MM.1S (cell line): Measurements from ENCODE around the gene TP73.

Experiments
- DNase-seq: peaks from one replicate; pipeline ENCODE4 v3.0.0-alpha.2; 2015
- H2AFZ ChIP-seq: fragments of 300-600 bp; sonication (generic); 2 replicates; pipeline ENCODE4 v1.6.0; 2016; ENCODE audit warnings: antibody characterized with exemption, low read length
- H3F3A ChIP-seq: fragments of 300-600 bp; sonication (generic); 2 replicates; pipeline ENCODE4 v1.6.1; 2016; ENCODE audit warnings: mild to moderate bottlenecking, antibody characterized with exemption, low read length, moderate library complexity, mixed read lengths; ENCODE audit not compliant: insufficient read depth
- H3K27ac ChIP-seq: fragments of 300-600 bp; sonication (generic); 2 replicates; pipeline ENCODE4 v1.5.1; 2016; ENCODE audit warnings: mild to moderate bottlenecking, low read length
- H3K27me3 ChIP-seq: fragments of 300-600 bp; sonication (generic); replicated peaks from 2 replicates; pipeline ENCODE4 v1.6.0; 2016; ENCODE audit warnings: low read length; ENCODE audit not compliant: insufficient read depth
- H3K36me3 ChIP-seq: fragments of 300-600 bp; sonication (generic); replicated peaks from 2 replicates; pipeline ENCODE4 v1.6.1; 2016; ENCODE audit warnings: mild to moderate bottlenecking, low read length, mixed read lengths; ENCODE audit not compliant: insufficient read depth
- H3K4me1 ChIP-seq: fragments of 300-600 bp; sonication (generic); 2 replicates; pipeline ENCODE4 v1.6.1; 2016; ENCODE audit warnings: low read length, mixed read lengths
- H3K4me2 ChIP-seq: fragments of 300-600 bp; sonication (generic); 2 replicates; pipeline ENCODE4 v1.6.0; 2016; ENCODE audit warnings: low read depth, low read length
- H3K4me3 ChIP-seq: fragments of 300-600 bp; sonication (generic); 2 replicates; pipeline ENCODE4 v1.5.1; 2016; ENCODE audit warnings: low read length, mixed read lengths
- H3K79me2 ChIP-seq: fragments of 300-600 bp; sonication (generic); 2 replicates; pipeline ENCODE4 v1.6.1; 2016; ENCODE audit warnings: mixed run types, low read length, mixed read lengths
- H3K9ac ChIP-seq: fragments of 300-600 bp; sonication (generic); 2 replicates; pipeline ENCODE4 v1.6.1; 2016; ENCODE audit warnings: low read length, mixed read lengths
- H3K9me2 ChIP-seq: fragments of 300-600 bp; sonication (generic); replicated peaks from 2 replicates; pipeline ENCODE4 v1.6.1; 2016; ENCODE audit warnings: mild to moderate bottlenecking, low read length, mixed read lengths; ENCODE audit not compliant: insufficient read depth
- H3K9me3 ChIP-seq: fragments of 300-600 bp; sonication (generic); replicated peaks from 2 replicates; pipeline ENCODE4 v1.6.1; 2016; ENCODE audit warnings: mild to moderate bottlenecking, low read length, mixed read lengths; ENCODE audit not compliant: insufficient read depth
- H4K20me1 ChIP-seq: fragments of 300-600 bp; sonication (generic); 2 replicates; pipeline ENCODE4 v1.6.1; 2016; ENCODE audit warnings: mild to moderate bottlenecking, low read length, moderate library complexity, mixed read lengths; ENCODE audit not compliant: insufficient read depth
- EZH2 ChIP-seq: fragments of 300-600 bp; sonication (generic); optimal IDR thresholded peaks from 2 replicates; pipeline ENCODE3; 2017; ENCODE audit warnings: low read depth, mild to moderate bottlenecking, antibody characterized with exemption, low read length, mixed read lengths
- EZH2phosphoT487 ChIP-seq: fragments of 300-600 bp; sonication (generic); IDR thresholded peaks from 2 replicates; pipeline ENCODE4 v1.6.1; 2018; ENCODE audit warnings: antibody characterized with exemption, low read length
- TF ChIP-seq, protein P1 (sequence below): fragments of 300-600 bp; sonication (generic); IDR thresholded peaks from 2 replicates; pipeline ENCODE4 v1.5.1; 2016; ENCODE audit warnings: antibody characterized with exemption, low read length, mixed read lengths

Gene TP73

DNA sequence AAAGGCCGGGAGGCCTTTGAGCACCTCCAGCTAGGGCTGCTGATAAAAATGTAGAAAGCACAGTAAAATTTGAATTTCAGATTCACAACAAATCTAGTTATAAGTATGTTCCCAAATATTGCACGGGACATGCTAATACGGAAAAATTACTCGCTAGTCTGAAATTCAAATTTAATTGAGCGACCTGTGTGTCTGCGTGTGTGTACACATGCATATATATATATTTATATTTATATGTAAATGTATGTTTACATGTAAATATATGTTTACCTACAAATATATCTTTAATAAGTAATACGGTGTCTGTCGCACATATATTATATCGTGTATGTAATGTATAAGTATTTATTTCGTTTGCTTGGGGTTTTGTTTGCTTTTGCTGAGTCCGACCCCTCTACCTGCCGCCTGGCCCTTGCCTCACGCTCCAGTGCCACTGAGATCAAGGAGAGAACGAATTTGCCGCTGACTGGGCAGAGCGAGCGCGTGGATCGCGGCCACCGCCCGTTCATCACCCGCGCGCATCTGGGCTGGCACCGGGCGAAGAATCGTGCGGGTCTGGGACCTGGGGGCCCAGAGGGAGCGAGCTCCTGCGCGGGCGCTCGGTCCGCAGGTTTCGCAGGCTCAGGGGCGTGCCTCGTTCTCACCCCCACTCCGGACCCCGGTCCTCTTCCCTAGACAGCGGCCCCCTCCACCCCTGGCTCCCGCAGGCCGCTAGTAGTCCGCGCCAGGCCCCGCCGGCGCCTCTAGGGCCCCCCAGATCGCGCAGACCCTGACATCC, 1.9 kb upstream of the TP73 start:
- Histone ChIP-seq H3K9me3 (no peaks in the 10 kb centered on the region), H3K27me3 (no peaks in the 10 kb centered on the region), H3K27ac (no peak overlapping the region), H3K4me3 (no peak overlapping the region), H3K79me2 (peaks cover 41% of the 10 kb centered on the region), H3K4me2 (no peak overlapping the region; the same call in 1 of the 2 replicates), H4K20me1 (no peaks in the 10 kb centered on the region; the same call in 1 of the 2 replicates), H3K36me3 (no peaks in the 10 kb centered on the region), H3K9me2 (no peaks in the 10 kb centered on the region), H2AFZ (no peak overlapping the region), H3F3A (no peaks in the 10 kb centered on the region; the same call in 1 of the 2 replicates), H3K4me1 (peaks cover 15% of the 10 kb centered on the region), H3K9ac (no peak overlapping the region)
- TF ChIP-seq, protein P1, sequence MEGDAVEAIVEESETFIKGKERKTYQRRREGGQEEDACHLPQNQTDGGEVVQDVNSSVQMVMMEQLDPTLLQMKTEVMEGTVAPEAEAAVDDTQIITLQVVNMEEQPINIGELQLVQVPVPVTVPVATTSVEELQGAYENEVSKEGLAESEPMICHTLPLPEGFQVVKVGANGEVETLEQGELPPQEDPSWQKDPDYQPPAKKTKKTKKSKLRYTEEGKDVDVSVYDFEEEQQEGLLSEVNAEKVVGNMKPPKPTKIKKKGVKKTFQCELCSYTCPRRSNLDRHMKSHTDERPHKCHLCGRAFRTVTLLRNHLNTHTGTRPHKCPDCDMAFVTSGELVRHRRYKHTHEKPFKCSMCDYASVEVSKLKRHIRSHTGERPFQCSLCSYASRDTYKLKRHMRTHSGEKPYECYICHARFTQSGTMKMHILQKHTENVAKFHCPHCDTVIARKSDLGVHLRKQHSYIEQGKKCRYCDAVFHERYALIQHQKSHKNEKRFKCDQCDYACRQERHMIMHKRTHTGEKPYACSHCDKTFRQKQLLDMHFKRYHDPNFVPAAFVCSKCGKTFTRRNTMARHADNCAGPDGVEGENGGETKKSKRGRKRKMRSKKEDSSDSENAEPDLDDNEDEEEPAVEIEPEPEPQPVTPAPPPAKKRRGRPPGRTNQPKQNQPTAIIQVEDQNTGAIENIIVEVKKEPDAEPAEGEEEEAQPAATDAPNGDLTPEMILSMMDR, result no peak
- no peak for TF ChIP-seq EZH2phosphoT487
- TF ChIP-seq EZH2, result no peak
- no peak for DNase-seq

DNA sequence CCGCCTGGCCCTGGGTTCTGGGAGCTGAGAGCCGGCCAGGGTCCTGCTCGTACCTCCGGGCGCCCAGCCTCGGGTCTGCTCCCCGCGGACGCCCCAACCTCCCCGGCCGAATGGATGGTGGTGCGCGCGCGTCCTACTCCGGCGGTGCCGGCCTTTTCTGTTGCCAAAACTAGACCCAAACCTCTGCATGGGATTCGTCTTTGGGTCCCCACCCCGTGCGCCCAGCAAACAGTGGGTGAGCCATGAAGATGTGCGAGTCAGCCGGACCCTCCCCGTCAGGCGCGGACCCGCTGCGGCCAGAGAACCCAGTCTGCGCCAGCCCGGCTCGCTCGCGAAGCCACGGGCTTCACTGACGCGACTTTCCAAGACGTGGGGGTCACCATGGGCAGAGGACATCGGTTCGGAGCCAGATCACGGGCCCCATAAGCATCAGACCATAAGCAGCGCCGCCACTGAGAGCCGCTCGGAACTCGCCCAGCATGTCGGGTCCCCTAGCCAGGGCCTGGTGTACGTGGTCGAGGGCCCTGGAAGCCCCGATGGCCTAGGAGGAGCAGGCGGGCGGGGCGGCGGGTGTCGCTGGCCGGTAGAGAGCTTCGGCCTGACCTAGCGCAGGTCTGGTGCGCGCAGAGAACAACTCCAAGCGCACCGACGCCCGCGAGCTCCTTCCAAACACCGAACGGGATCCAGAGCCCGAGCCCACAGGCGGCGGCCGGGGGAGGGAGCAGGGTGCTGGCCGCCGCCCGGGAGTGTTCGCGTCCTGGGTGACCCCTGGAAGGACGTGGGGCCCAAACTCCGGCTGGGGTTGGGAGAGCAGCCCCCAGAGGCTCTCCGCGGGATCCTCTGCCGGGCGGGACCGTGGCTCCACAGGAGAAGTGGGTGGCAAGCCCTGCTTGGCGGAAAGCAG, 1.0 kb upstream of the TP73 start:
- H4K20me1 ChIP-seq, result no peaks in the 10 kb centered on the region; the same call in 1 of the 2 replicates
- no peak overlapping the region for H3K27ac ChIP-seq
- peaks cover 15% of the 10 kb centered on the region for H3K4me1 ChIP-seq
- H3K4me2 ChIP-seq, result peak overlapping the region; percentile 61
- no peak for DNase-seq
- peak overlapping the region; percentile 40; the same call in 1 of the 2 replicates for H3K9ac ChIP-seq
- no peaks in the 10 kb centered on the region for H3K9me2 ChIP-seq
- H3K9me3 ChIP-seq, result no peaks in the 10 kb centered on the region
- H3F3A ChIP-seq, result no peaks in the 10 kb centered on the region
- no peaks in the 10 kb centered on the region for H3K27me3 ChIP-seq
- H2AFZ ChIP-seq, result peak overlapping the region; percentile 63
- TF ChIP-seq, protein P1, result no peak
- H3K36me3 ChIP-seq, result no peaks in the 10 kb centered on the region
- H3K4me3 ChIP-seq, result peak overlapping the region; percentile 57
- peaks cover 45% of the 10 kb centered on the region for H3K79me2 ChIP-seq

GRCh38 chr1:3652548-3653285, 401 bp downstream of the TP73 start:
- H3K9me2 ChIP-seq, result no peaks in the 10 kb centered on the region
- no peak for DNase-seq
- peak overlapping the region; percentile 58 for H3K9ac ChIP-seq
- TF ChIP-seq EZH2 (no peak), EZH2phosphoT487 (no peak)
- TF ChIP-seq, protein P1, result no peak
- no peak overlapping the region for H3K27ac ChIP-seq
- peak overlapping the region; percentile 61 for H3K4me2 ChIP-seq
- H3F3A ChIP-seq, result no peaks in the 10 kb centered on the region
- no peaks in the 10 kb centered on the region for H3K9me3 ChIP-seq
- H3K27me3 ChIP-seq, result no peaks in the 10 kb centered on the region
- peak overlapping the region; percentile 41 for H2AFZ ChIP-seq
- H3K79me2 ChIP-seq, result peaks cover 60% of the 10 kb centered on the region
- no peaks in the 10 kb centered on the region for H3K36me3 ChIP-seq
- no peaks in the 10 kb centered on the region; the same call in 1 of the 2 replicates for H4K20me1 ChIP-seq
- H3K4me3 ChIP-seq, result peak overlapping the region; percentile 57
- peaks cover 15% of the 10 kb centered on the region for H3K4me1 ChIP-seq
